Neuronal stem cell (in vitro differentiated cells): Measurements from ENCODE around the gene MRPL16.
"Not testable (repeated sequence)": the region's sequence is repeated elsewhere in the genome, so short reads cannot be mapped to it uniquely, and the experiment has no call there.

Experiments used
- DNase-seq: peaks from one replicate; pipeline ENCODE4 v3.0.0-alpha.2; 2013; ENCODE audit warnings: low spot score
- H2AFZ ChIP-seq: one replicate; pipeline ENCODE4 v1.6.1; 2013; ENCODE audit warnings: mild to moderate bottlenecking, low read length, inconsistent platforms
- H2AK5ac ChIP-seq: 2 replicates; pipeline ENCODE4 v1.6.1; 2013; ENCODE audit warnings: low read depth, mild to moderate bottlenecking, inconsistent platforms, low read length, moderate library complexity, mixed read lengths
- H2BK120ac ChIP-seq: 2 replicates; pipeline ENCODE4 v1.6.1; 2013; ENCODE audit warnings: low read depth, mild to moderate bottlenecking, inconsistent platforms, low read length, moderate library complexity, mixed read lengths
- H2BK12ac ChIP-seq: one replicate; pipeline ENCODE4 v1.6.1; 2013; ENCODE audit warnings: low read length, inconsistent platforms
- H2BK15ac ChIP-seq: 2 replicates; pipeline ENCODE4 v1.6.1; 2013; ENCODE audit warnings: mild to moderate bottlenecking, low read length, inconsistent platforms, mixed read lengths
- H2BK5ac ChIP-seq: one replicate; pipeline ENCODE4 v1.6.1; 2013; ENCODE audit warnings: inconsistent platforms, mild to moderate bottlenecking, low read length, moderate library complexity
- H3K14ac ChIP-seq: one replicate; pipeline ENCODE4 v1.6.1; 2013; ENCODE audit warnings: low read length, inconsistent platforms
- H3K18ac ChIP-seq: 2 replicates; pipeline ENCODE4 v1.6.1; 2013; ENCODE audit warnings: low read length, inconsistent platforms
- H3K23ac ChIP-seq: 2 replicates; pipeline ENCODE4 v1.6.1; 2013; ENCODE audit warnings: low read depth, mild to moderate bottlenecking, mixed read lengths, low read length, inconsistent platforms; ENCODE audit not compliant: poor library complexity
- H3K27ac ChIP-seq: replicated peaks from 3 replicates; pipeline ENCODE4 v1.5.1; 2013; ENCODE audit warnings: low read length, inconsistent platforms
- H3K27me3 ChIP-seq, 3 experiments: 2 replicates each; pipeline ENCODE4 v1.6.1; 2013; ENCODE audit warnings: low read length in 3 of 3, mild to moderate bottlenecking in 2 of 3, inconsistent platforms in 1 of 3, low read depth in 1 of 3, mixed read lengths in 1 of 3, moderate library complexity in 1 of 3; ENCODE audit not compliant: control insufficient read depth in 3 of 3, insufficient read depth in 3 of 3
- H3K36me3 ChIP-seq, 2 donors: replicated peaks in 1 of 2; 2 replicates each; pipeline ENCODE4 v1.6.1; 2013; ENCODE audit warnings: low read length in 2 of 2; ENCODE audit not compliant: control insufficient read depth in 2 of 2, insufficient read depth in 2 of 2
- H3K4ac ChIP-seq: 2 replicates; pipeline ENCODE4 v1.6.1; 2013; ENCODE audit warnings: inconsistent platforms, mild to moderate bottlenecking, low read length, moderate library complexity
- H3K4me1 ChIP-seq, 2 donors: 1 replicate in 1 of 2; 2 replicates in 1 of 2; pipeline ENCODE4 v1.6.1; 2013; ENCODE audit warnings: low read length in 2 of 2, low read depth in 1 of 2; ENCODE audit not compliant: control insufficient read depth in 2 of 2, insufficient read depth in 1 of 2
- H3K4me2 ChIP-seq: one replicate; pipeline ENCODE4 v1.6.1; 2013; ENCODE audit warnings: mild to moderate bottlenecking, low read length, inconsistent platforms; ENCODE audit not compliant: insufficient read depth, poor library complexity, severe bottlenecking
- H3K4me3 ChIP-seq, 2 donors: 2 replicates each; pipeline ENCODE4 v1.5.1; 2013; ENCODE audit warnings: low read length in 2 of 2, mild to moderate bottlenecking in 2 of 2, inconsistent platforms in 1 of 2, moderate library complexity in 1 of 2
- H3K79me1 ChIP-seq: one replicate; pipeline ENCODE4 v1.6.1; 2013; ENCODE audit warnings: low read depth, mild to moderate bottlenecking, inconsistent platforms, low read length, moderate library complexity
- H3K9ac ChIP-seq: one replicate; pipeline ENCODE4 v1.6.1; 2013; ENCODE audit warnings: mild to moderate bottlenecking, low read depth, low read length, inconsistent platforms; ENCODE audit not compliant: poor library complexity
- H3K9me3 ChIP-seq, 2 donors: replicated peaks in 1 of 2; 2 replicates each; pipeline versions ENCODE3 to v1.6.1; 2013; ENCODE audit warnings: low read length in 2 of 2, mild to moderate bottlenecking in 2 of 2, inconsistent platforms in 1 of 2, low read depth in 1 of 2, mixed read lengths in 1 of 2, moderate library complexity in 1 of 2; ENCODE audit not compliant: control insufficient read depth in 2 of 2, insufficient read depth in 1 of 2
- H4K8ac ChIP-seq: one replicate; pipeline ENCODE4 v1.6.1; 2013; ENCODE audit warnings: low read depth, mild to moderate bottlenecking, inconsistent platforms, low read length, moderate library complexity
- H4K91ac ChIP-seq: one replicate; pipeline ENCODE4 v1.6.1; 2013; ENCODE audit warnings: low read length, low read depth, mild to moderate bottlenecking, inconsistent platforms; ENCODE audit not compliant: poor library complexity
- WGBS, 2 donors: extraction: QIAGEN DNeasy Blood & Tissue Kit; methylation state at CpG; one replicate each; pipeline ENCODE4 v1.1.7; 2013; ENCODE audit warnings: missing lambda C conversion rate in 2 of 2, mixed read lengths in 1 of 2; ENCODE audit not compliant: insufficient read length in 2 of 2, insufficient replicate concordance in 1 of 2; ENCODE audit errors: extremely low coverage in 2 of 2; 5-methylcytosine and 5-hydroxymethylcytosine counted together

Gene MRPL16

DNA sequence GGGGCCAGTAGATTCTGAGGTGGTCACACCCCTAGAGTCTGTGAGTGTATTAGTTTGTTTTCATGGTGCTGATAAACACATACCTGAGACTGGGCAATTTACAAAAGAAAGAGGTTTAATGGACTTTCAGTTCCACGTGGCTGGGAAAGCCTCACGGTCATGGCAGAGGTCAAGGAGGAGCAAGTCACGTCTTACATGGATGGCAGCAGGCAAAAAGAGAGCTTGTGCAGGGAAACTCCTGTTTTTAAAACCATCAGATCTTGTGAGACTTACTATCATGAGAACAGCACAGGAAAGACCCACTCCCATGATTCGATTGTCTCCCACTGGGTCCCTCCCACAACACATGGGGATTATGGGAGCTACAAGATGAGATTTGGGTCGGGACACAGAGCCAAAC lies 26.1 kb downstream of the MRPL16 start:
- not testable (repeated sequence) for H4K91ac ChIP-seq, H3K14ac ChIP-seq, H3K79me1 ChIP-seq, H3K4me3 ChIP-seq, H3K23ac ChIP-seq, H3K18ac ChIP-seq, H4K8ac ChIP-seq, H2BK12ac ChIP-seq, H3K4me1 ChIP-seq, H2AFZ ChIP-seq, H2BK15ac ChIP-seq, H3K27me3 ChIP-seq, H3K4me2 ChIP-seq, DNase-seq, H3K4ac ChIP-seq, H2AK5ac ChIP-seq, H2BK5ac ChIP-seq, H2BK120ac ChIP-seq, H3K9me3 ChIP-seq, H3K9ac ChIP-seq, H3K36me3 ChIP-seq, H3K27ac ChIP-seq
- no CpG with 5 or more reads among the region's 5 CpGs for WGBS, 2 donors

DNA sequence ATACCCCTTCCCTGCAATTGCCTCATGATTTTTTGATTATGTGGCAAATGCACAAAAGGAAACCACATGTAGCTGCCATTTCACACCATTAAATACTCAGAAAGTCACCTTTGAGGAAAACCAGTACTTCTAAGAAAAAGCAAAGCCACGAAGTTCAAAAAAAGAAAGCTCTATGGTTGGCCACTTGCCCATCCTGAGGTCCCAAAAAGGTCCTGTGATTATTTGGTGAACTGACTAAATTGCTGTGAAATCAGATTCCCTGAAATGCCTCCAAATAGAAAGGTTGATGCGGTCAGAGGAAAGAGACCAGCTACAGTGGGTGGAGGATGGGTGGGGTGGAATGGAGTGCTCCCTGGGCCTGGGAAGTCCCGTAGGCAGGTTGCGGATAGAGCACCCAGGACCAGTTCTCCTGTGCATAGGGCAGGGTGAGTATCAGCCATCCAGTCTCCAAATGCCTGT lies 26.9 kb downstream of the MRPL16 start:
- H3K79me1 ChIP-seq: no peaks in the 10 kb centered on the region
- H3K18ac ChIP-seq: no peak overlapping the region
- no peak overlapping the region for H3K23ac ChIP-seq
- no CpG with 5 or more reads among the region's 4 CpGs for WGBS, 2 donors
- no peak overlapping the region for H2BK120ac ChIP-seq
- no peaks in the 10 kb centered on the region for H3K9me3 ChIP-seq
- no peak overlapping the region for H3K4ac ChIP-seq
- H4K91ac ChIP-seq: no peak overlapping the region
- H2BK5ac ChIP-seq: no peak overlapping the region
- H3K36me3 ChIP-seq: peaks cover 0 to 2% of the 10 kb centered on the region in 2 donors
- no peak overlapping the region for H2AFZ ChIP-seq
- no peak overlapping the region for H3K14ac ChIP-seq
- no peak overlapping the region for H3K27ac ChIP-seq
- H2BK12ac ChIP-seq: no peak overlapping the region
- DNase-seq: no peak
- no peak overlapping the region for H2AK5ac ChIP-seq
- H3K4me2 ChIP-seq: no peak overlapping the region
- no peak overlapping the region for H4K8ac ChIP-seq
- no peak overlapping the region for H3K4me3 ChIP-seq
- no peaks in the 10 kb centered on the region for H3K4me1 ChIP-seq
- H2BK15ac ChIP-seq: no peak overlapping the region
- H3K9ac ChIP-seq: no peak overlapping the region
- peaks cover 0 to 2% (median 0%) of the 10 kb centered on the region in 3 experiments for H3K27me3 ChIP-seq

DNA sequence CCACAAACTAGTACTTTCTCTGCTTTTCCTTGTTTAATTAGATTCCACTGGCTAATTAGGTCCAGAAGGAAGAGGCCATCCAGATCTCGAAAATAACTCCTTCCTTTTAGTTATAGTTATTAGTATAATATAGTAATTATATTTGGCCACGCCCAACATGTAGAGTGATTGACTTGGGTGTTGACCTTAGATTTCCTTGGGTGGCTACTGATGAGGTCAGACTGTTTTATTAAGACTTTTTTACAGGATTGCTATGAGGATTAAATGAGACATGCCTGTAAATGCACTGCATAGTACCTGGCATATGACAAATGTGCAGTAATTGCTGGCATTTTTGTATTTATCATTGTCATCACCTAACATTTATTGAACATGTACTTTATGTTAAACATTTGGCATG lies 28.5 kb downstream of the MRPL16 start:
- no peak overlapping the region for H2BK15ac ChIP-seq
- no CpG with 5 or more reads among the region's 2 CpGs for WGBS, 2 donors
- H3K23ac ChIP-seq: no peak overlapping the region
- H2BK120ac ChIP-seq: no peak overlapping the region
- H3K27me3 ChIP-seq: peaks cover 0 to 2% (median 0%) of the 10 kb centered on the region in 3 experiments
- H3K14ac ChIP-seq: no peak overlapping the region
- no peak overlapping the region for H3K4ac ChIP-seq
- H2AFZ ChIP-seq: no peak overlapping the region
- H3K9me3 ChIP-seq: no peaks in the 10 kb centered on the region
- H3K36me3 ChIP-seq: peaks cover 0 to 2% of the 10 kb centered on the region in 2 donors
- H3K27ac ChIP-seq: no peak overlapping the region
- H2AK5ac ChIP-seq: no peak overlapping the region
- no peak overlapping the region for H3K18ac ChIP-seq
- H4K8ac ChIP-seq: no peak overlapping the region
- H3K4me1 ChIP-seq: no peaks in the 10 kb centered on the region
- H3K9ac ChIP-seq: no peak overlapping the region
- H2BK5ac ChIP-seq: no peak overlapping the region
- no peak overlapping the region for H3K4me2 ChIP-seq
- H2BK12ac ChIP-seq: no peak overlapping the region
- H3K4me3 ChIP-seq: no peak overlapping the region
- H3K79me1 ChIP-seq: no peaks in the 10 kb centered on the region
- no peak overlapping the region for H4K91ac ChIP-seq
- DNase-seq: no peak

DNA sequence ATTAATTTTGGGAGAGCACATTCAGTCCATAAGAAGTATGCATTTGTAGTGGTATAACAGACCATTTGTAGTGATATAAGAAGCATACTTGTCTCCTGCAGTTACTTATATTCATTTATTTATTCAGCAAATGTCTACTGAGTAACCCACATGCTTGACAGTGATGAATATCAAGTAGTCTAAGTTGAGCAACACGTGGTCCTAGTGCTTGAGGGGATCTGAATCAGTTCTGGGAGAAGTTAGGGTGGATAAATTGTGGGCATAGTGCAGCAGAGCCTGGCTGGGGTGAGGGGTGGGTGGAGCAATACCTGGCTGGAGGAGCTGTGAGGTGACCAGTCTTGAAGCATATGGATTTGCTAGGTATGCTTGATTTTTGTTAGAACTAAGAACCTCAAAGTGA lies 31.1 kb downstream of the MRPL16 start:
- Histone ChIP-seq H3K4me1 (no peaks in the 10 kb centered on the region), H4K91ac (no peak overlapping the region), H2BK15ac (no peak overlapping the region), H3K27me3 (peaks cover 0 to 2% (median 0%) of the 10 kb centered on the region in 3 experiments), H3K4me2 (no peak overlapping the region), H3K14ac (no peak overlapping the region), H3K9ac (no peak overlapping the region), H2AK5ac (no peak overlapping the region), H3K23ac (no peak overlapping the region), H3K4me3 (no peak overlapping the region), H3K79me1 (no peaks in the 10 kb centered on the region), H2BK5ac (no peak overlapping the region), H3K36me3 (peaks cover 0 to 2% of the 10 kb centered on the region in 2 donors), H3K18ac (no peak overlapping the region), H3K9me3 (no peaks in the 10 kb centered on the region), H2BK12ac (no peak overlapping the region), H3K27ac (no peak overlapping the region), H3K4ac (no peak overlapping the region), H2BK120ac (no peak overlapping the region), H2AFZ (no peak overlapping the region), H4K8ac (no peak overlapping the region)
- WGBS, 2 donors: no CpG with 5 or more reads among the region's 1 CpG
- DNase-seq: no peak
